HG03565 (cell line): ENCODE data around the gene OR52A5.
"Not testable (repeated sequence)": the region's sequence is repeated elsewhere in the genome, so short reads cannot be mapped to it uniquely, and the experiment has no call there.

ENCODE experiments used
- ATAC-seq: cut with Tn5 transposase; IDR thresholded peaks from one replicate; pipeline ENCODE4 v1.9.1; 2021; ENCODE audit warnings: mild to moderate bottlenecking, moderate library complexity; ENCODE audit not compliant: unreplicated experiment

Gene OR52A5

DNA sequence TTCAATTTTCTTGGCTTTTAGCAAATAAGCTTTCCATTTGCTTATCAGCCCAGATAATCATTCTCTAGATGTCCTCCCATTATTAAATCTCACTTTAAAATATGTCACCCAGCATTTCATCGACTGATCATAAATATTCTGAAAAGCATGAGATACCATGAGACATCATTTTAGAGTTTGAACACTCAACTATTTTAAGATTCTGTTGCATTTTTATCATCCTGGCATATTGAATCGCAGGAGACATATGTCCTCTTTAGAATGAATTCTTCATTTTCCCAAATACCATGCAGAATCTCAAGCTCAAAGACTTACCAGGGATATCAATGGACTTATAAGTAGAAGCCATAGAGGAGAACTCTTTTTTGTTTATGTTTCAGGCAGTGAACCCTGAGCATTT lies at the start of gene OR52A5:
OR52A5 (minus strand) TSS at position 361 of the 400 bp plus-strand sequence. CDS start 5,714 bp downstream, outside the sequence.
- no peak for ATAC-seq

DNA sequence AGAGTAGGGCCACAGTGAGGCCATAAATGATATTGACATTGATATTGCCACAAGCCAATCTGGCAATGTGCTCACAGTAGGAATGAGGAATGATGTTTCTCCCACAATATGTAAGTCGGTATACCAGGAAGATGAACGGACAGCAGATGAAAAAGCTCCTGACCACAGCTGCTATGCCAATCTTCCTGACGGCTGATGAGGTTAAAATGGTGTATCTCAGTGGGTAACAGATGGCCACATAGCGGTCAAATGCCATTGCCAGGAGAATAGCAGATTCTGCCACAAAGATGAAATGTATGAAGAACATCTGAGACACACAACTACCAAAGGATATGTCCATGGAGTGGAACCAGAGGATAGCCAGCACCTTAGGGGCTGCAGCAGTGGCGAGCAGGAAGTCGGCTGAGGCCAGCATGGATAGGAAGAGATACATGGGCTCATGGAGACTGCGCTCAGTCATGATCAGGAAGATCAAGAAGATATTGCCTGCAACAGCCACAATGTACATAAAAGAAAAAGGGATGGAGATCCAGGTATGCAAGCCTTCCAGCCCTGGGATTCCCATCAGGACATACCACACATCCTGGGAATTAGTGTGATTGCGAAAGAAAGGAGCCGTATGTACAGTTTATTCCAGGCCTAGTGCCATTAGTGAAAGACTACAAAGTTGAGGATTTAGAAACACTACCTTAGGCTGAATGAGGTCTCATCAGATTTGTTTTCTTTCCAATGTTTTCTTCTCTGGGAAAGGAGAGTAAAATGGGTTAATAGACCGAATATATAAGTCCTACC lies 40.1 kb upstream of the OR52A5 start:
- ATAC-seq: no peak

DNA sequence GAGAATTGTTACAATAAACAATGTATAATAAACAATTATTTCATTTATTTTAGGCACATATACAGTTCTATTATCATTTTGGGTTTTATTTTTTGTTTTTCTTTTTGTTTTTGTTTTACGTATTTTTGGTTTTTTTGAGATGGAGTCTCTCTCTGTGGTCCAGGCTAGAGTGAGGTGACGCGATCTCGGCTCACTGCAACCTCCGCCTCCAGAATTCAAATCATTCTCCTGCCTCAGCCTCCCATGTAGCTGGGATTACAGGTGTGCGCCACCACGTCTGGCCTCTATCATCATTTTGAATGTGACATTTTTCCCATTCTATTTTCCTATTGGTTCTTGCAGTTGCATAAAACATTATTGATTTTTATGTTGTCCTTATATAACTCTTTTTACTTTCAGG lies 36.8 kb upstream of the OR52A5 start:
- no peak for ATAC-seq

DNA sequence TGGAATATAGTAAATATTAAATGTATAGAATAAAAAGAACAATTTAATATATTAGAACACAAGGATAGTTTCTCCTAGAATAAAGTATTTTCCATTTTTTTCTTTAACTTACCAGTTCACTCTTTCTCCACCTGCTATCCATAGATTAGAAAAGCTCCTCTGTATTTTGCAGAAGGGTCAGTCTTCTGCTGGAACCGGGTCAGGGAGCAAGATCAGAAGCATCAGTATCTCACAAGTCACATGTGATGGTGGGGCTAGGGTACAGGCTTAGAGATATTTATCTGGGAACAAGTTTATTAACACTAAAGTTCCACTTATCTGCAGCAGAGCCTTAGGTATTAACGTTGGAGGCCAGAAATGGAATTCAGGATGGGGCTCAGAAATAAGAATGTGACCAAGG lies 33.7 kb upstream of the OR52A5 start:
- ATAC-seq: no peak

DNA sequence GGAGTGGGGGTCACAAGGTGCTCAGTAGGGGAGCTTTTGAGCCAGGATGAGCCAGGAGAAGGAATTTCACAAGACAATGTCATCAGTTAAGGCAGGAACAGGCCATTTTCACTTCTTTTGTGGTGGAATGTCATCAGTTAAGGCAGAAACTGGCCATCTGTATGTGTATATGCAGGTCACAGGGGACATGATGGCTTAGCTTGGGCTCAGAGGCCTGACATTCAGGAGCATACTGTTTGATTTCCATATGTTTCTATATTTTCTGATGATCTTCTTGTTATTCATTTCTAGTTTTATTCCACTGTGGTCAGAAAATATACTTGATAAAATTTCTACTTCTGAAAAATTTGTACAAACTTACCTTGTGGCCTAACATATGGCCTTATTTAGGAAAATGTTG lies 27.7 kb upstream of the OR52A5 start:
- not testable (repeated sequence) for ATAC-seq

DNA sequence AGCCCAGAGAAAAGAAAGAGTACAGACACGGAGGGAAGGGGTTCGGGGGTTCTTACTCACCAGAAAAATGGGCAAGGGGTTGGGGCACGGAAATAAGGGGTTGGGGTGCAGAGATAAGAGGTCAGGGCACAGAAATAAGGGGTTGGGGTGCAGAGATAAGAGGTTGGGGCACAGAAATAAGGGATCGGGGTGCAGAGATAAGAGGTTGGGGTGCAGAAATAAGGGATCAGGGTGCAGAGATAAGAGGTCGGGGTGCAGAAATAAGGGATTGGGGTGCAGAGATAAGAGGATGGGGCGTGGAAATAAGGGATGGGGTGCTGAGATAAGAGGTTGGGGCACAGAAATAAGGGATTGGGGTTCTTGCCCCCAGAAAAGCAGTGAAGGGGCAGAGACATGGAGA lies 26.7 kb upstream of the OR52A5 start:
- not testable (repeated sequence) for ATAC-seq

DNA sequence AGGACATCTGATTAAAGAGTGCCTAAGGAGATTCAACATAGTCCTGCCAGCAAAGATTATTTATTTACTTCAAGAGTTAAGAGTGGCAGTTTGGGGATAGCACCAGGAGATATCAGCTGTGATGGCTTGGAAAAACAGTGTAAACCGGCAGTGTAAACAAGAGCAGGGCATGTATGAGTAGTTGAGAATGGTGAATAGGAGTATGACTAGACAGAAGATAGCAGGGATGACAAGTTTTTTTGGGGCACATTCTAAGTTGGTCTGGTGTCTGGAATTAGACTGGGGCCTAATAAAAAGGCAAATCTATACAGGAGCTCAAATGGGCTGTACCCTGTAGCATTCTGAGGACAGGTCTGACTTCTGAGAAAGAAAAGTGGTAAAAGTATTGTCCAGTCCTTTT lies 22.9 kb upstream of the OR52A5 start:
- not testable (repeated sequence) for ATAC-seq

DNA sequence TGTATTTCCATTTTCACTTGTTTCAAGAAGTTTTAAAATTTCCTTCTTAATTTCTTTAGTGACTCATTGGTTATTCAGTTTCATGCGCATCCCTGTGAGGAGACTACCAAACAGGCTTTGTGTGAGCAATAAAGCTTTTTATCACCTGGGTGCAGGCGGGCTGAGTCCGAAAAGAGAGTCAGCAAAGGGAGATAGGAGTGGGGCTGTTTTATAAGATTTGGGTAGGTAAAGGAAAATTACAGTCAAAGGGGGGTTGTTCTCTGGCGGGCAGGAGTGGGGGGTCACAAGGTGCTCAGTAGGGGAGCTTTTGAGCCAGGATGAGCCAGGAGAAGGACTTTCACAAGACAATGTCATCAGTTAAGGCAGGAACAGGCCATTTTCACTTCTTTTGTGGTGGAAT lies 22.1 kb upstream of the OR52A5 start:
- not testable (repeated sequence) for ATAC-seq

DNA sequence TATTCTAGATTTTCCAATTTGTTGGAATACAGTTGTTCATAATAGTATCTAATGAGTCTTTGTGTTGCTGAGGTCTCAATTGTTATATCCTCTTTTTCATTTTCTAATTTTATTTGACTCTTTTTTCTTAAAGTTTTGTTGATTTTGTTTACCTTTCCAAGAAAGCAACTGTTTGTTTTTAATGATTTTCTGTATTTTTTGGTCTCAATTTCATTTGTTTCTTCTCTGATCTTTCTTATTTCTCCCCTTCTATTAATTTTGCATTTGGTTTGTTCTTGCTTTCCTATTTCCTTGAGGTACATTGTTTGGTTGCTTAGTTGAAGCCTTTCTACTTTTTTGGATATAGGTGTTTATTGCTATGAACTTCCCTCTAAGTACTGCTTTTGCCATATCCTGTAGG lies 21.6 kb upstream of the OR52A5 start:
- ATAC-seq: no peak

DNA sequence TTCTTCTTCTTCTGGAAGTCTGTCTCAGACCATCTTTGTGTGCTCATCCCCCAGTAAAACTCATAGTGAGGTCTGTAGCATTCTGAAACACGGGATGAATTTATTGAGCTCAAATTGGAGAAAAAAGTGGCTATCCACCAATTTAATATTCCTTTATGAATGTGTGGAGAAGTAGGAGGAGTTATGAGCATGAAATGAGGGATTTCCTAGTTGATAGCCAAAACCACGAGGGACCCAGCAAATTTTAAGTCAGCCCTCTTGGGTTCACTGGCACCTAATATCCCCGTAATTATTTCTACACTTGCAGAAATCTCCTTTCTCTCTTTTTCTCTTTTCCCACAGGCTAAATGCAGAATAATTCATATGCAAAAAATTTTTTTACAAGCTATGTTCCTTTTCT lies 16.5 kb upstream of the OR52A5 start, which contains the start of gene OR52A1:
OR52A1 (minus strand) TSS at position 101 of the 400 bp plus-strand sequence. CDS start 2,388 bp downstream, outside the sequence.
- ATAC-seq: no peak

DNA sequence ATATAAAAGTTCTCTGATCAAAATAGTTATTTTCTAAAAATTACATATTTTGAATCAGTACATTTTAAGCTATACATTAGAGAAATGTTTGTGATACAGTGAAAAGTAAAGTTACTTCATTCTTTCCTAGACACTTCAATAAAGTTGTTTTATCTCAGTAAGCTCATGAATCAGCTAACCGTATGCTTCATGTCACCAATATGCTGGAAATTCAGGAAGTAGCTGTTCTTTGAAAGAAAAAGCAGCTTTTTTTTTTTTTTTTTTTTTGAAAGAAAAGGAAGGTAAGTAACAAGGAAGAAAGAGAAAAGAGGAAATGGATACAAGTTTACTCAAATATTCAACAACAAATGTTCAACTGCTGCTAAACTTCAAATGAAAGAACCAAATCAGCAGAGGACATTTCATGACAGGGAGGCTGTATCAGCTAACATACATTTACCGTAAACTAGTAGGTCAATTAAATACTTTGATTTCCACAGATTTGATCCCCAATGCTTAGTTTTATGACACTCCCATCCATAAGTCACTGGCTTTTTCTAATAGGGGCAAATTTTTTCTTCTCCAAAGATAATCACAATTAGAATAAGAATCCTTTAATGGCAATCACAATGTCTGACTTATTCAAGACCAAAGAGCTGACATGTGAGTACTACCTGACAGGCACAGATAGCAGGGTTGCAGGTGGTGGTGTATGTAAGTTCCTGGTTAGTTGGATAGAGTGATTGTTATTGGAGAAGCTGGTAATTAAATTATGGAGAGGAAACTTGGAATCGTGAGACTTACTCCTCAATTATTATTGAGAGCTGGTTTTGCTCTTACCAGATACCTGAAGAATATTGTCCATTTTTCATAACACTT lies 15.6 kb upstream of the OR52A5 start:
- no peak for ATAC-seq

DNA sequence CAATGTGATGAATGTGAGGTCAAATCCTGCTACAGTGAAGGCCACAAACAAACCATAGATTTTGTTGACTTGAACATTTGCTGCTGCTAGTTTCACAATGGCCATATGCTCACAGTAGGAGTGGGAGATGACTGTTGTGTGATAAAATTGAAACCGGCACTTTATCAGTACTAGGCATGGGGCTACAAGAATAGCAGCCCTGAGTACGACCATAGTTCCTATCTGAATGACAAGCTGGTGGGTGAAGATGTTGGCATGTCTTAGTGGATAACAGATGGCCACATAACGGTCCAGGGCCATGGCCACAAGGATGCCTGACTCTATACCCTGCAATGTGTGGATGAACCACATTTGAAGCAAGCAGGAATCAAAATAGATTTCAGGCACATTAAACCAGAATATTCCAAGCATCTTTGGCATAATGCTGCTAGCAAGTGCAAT lies 13.6 kb upstream of the OR52A5 start:
- no peak for ATAC-seq

DNA sequence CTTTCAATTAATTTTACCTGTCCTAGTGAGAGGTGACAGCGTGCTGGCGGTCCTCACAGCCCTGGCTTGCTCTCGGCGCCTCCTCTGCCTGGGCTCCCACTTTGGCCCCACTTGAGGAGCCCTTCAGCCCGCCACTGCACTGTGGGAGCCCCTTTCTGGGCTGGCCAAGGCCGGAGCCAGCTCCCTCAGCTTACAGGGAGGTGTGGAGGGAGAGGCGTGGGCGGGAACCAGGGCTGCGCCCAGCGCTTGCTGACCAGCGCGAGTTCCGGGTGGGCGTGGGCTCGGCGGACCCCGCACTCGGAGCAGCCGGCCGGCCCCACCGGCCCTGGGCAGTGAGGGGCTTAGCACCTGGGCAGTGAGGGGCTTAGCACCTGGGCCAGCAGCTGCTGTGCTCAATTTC lies 6.0 kb upstream of the OR52A5 start:
- ATAC-seq: not testable (repeated sequence)

DNA sequence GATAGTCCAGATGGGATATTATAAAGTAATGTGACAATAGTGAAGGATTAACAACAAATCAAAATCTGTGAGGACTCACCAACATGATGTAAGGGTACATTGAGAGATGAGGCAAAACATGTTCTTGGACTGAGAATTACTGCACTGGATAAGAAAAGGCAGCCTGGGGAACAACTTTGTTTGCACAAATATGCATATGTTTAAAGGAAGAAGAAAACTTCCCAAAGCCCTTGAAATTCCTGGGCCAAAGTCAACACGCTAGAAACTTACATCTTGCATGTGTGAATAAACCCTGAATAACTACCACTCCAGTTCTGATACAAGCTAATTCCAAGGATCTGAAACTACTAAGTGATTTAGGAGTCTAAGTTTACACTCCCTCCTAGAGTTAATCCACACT lies 1.1 kb downstream of the OR52A5 start:
- no peak for ATAC-seq

DNA sequence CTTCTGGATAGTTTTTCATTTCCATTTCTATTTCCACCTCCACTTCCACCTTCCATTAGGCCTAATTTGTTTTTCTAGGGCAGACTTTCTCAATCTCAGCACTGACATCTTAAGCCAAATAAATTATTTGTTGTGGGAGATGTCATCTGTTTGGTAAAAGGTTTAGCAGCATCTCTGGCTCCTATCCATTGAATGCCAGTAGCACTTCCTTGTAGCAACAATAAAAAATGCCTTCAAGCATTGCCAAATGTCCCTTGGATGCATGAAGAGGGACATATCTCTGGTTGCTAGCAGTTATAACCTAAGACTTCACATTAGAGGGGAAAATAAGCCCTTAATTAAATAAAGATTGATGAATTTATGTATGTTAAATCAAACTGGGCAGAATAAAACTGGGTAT lies 1.9 kb downstream of the OR52A5 start:
- ATAC-seq: no peak

DNA sequence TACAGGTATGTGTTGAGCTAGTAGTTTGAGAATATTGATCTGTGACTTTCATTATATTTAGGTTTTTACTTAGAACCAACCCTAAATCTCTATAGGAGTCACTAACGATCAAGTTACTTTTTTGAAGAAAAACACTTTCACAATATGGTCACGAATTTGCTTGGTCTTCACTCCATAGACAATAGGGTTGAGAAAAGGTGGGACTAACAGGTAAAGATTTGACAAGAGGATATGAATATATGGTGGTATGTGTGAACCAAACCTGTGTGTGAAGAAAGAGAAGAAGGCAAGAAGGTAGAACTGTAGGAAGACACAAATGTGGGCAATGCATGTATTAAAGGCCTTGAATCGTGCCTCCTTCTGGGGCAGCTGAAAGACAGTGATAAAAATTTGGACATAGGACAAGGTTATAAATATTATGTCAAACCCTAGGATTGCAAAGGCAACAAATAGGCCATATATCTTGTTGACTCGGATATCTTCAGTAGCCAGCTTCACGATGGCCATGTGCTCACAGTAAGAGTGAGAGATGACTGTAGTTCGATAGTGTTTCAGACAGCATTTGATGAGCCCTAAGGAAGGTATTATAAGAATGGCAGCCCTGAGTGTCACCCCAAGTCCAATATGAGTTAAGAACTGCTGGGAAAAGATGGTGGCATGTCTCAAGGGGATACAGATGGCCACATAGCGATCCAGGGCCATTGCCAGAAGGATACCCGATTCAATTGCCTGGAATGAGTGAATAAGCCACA lies 6.4 kb downstream of the OR52A5 start:
- ATAC-seq: no peak

DNA sequence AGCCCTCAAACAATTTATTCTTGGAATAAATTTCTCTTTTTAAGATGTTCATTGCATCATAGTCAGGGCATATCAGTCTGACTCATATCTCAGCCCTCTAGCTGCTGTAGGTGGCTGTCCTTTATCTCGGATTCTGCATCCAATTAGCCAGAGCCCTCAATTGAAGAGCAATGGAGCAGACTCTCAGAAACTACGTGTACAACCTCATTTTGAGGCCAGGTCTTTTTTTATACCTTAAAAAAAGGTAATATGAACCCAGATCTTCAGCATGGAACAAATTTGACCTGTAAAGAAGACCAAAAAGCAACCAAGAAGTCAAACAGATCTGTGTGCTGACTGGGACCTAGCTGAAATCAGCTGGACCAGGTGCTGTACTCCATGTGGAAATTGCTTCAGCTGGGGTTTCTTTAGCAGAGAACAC lies 8.7 kb downstream of the OR52A5 start:
- no peak for ATAC-seq

DNA sequence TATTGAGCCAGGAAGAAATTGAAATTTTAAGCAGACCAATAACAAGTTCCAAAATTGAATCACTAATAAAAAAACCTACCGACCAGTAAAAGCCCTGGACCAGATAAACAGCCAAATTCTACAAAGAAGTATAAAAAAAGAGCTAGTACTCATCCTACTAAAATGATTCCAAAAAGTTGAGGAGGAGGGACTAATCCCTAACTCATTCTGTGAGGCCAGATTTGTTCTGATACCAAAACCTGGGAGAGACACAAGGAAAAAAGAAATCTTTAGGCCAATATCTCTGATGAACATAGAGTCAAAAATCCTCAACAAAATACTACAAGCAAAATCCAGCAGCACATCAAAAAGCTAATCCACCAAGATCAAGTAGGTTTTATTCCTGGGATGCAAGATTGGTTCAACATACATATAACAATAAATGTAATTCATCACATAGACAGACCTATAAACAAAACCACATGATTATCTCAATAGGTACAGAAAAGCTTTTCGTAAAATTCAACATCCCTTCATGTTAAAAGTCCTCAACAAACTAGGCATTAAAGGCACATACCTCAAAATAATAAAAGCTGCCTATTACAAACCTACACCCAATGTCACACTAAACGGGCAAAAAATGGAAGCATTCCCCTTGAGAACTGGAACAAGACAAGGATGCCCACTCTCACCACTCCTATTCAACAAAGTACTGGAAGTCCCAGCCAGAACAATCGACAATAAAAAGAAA lies 13.1 kb downstream of the OR52A5 start:
- ATAC-seq: no peak

DNA sequence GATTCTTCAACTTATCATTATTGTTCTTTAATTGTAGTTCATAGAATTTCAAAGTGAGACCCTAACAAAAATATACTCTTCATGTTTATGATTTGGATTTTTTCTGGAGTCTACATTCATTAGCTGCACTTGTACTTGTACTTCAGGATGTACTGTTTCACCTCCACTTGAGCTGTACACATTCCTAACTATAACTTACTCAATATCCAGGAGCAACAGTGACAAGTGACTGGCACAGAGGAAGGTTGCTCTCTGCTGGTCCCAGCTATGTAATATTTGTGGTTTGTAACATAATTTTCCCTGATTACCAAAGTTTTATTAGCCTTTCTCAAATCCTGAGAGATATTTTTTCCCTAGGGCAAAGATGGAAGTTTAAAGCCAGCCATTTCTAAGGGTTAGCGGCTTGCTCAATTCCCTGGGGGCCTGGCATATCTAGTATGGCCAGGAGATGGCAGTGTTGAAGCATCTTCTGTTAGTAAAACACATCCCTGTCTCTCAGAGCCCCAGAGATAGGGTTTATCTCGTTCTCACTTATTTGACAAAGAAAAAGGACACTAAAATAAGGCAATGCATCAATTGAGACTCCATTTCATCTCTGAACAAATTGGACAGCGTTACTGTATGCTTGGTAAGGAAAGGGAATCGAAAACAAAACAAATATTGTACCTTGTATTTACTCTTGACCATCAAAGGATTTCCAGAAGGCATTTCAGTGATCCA lies 14.2 kb downstream of the OR52A5 start:
- peak; percentile 87 for ATAC-seq

DNA sequence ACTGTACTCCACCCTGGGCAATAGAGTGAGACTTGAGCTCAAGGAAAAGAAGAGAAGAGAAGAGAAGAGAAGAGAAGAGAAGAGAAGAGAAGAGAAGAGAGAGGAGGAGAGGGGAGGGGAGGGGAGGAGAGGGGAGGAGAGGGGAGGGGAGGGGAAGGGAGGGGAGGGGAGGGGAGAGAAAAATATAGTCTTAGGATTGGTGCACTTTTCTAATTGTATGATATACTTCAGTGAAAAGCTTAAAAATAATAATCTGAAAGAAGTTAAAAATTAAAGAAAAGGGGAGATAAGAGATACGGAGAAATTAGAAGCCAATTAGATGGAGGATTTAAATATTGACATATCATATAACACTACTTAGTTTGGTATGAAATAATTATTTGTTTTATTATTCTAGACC lies 19.3 kb downstream of the OR52A5 start:
- ATAC-seq: no peak
